IPS-18c (cell line): ENCODE results near the gene RBSN.
"Not testable (repeated sequence)": the region's sequence is repeated elsewhere in the genome, so short reads cannot be mapped to it uniquely, and the experiment has no call there.

Experiments used
- H3K4me3 ChIP-seq: 2 replicates; pipeline ENCODE4 v1.7.0; 2013; ENCODE audit warnings: low read depth, mild to moderate bottlenecking, low read length, moderate library complexity; ENCODE audit not compliant: insufficient read depth
- H3K9me3 ChIP-seq: one replicate; pipeline ENCODE4 v1.6.1; 2013; ENCODE audit warnings: mild to moderate bottlenecking, low read length, moderate library complexity; ENCODE audit not compliant: control insufficient read depth, insufficient read depth

RBSN gene

DNA sequence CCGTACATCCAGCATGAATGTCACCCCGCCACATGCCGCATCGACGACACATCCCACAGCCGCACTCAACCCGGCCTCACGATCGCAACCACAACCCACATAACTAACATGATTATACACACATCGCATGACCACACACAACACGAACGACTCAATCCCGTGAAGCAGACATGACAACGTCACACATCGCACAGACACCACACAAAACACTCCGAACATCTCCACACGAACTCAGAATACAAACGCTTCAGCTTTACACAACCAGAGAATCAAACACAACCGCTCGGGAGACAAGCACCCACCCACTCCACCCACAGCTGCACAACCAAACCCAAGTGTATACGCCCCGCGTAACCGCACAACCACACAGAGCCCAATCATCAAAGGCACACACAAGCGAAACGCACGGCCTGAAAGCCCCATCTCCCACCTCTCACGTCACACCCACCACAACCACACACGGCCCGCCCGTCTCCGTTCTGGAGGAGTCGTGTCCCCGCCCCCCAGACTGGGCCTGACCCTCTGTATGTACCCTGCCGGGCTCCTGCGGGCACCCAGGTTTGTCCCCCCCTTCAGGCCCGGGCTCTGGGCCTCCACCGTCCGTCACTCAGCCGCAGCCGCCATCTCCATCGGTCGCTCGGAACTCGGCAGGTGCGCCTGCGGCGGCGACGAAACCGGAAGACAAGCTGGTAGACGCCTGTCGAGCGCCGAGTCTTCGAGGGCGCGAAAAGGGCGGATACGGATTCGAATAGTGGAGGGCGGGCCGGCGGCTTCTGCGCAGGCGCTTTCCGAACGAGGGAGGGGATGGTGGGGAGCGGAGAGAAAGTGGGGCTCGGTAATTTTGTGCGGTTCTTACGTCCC is at the start of gene RBSN:
Gene RBSN (minus strand): TSS at position 646 of the 861 bp plus-strand sequence. CDS start 3,028 bp downstream, outside the sequence.
- H3K9me3 ChIP-seq, result peaks cover 3% of the 10 kb centered on the region
- H3K4me3 ChIP-seq, result peak within 1 kb of the TSS; percentile 95

DNA sequence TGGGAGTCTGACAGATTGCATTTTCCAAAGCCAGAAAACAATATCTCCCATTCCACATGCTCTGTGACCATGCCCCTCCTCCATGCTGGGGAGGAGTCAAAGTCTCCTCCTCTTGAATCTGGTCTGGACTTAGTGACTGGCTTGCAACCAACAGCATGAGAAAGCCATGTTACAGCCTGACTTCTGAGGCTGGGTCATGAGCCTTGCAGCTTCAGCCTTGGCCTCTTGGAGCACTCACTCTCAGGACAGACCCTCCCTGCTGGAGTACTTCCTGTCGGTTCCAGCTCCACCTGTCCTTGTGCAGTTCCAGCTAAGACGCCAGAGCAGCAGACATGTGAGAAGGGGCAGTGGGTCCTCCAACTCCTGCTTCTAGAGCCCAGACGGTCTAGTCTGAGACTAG is 49.7 kb upstream of the RBSN start:
- no peak overlapping the region for H3K4me3 ChIP-seq

DNA sequence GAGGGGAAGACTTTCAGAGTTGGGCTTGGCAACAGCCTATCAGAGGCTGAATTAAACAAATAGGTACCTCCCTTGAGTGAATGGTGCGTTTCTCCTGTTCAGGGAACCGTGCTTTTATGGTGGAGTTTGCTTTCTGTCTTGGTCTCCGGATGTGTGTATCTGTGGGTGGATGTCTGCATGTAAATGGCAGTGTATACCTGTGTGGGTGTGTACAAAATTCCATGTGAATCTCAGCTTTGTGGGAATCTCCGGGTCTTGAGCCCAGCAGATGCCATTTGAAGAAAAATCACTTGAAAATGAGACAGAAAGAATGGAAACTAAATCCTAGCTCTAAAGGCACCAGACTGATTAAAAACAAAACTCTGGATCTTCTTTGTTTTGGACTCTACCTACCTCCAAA is 37.9 kb upstream of the RBSN start:
- not testable (repeated sequence) for H3K9me3 ChIP-seq, H3K4me3 ChIP-seq

More for the DNA sequence above, 49.7 kb upstream of the RBSN start:
- no peaks in the 10 kb centered on the region for H3K9me3 ChIP-seq

DNA sequence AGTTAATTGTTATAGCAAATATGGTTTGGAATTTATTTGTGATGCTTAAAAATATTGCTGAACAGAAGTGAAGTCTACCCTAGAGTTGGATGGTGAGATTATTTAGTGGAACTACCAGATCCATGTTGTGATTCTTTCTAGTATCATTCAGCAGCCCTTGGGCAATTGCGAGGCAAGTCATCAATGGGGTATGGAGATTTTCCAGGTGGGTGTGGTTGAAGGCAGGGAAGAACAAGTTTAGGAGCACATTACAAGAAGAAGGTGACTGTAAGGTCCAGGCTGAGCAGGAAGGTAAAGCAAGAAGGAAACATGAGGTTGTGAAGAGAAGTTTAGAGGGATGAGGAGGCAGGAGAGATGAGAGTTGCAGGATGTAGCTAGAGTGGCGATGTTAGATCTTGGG is 36.0 kb upstream of the RBSN start:
- not testable (repeated sequence) for H3K9me3 ChIP-seq, H3K4me3 ChIP-seq

DNA sequence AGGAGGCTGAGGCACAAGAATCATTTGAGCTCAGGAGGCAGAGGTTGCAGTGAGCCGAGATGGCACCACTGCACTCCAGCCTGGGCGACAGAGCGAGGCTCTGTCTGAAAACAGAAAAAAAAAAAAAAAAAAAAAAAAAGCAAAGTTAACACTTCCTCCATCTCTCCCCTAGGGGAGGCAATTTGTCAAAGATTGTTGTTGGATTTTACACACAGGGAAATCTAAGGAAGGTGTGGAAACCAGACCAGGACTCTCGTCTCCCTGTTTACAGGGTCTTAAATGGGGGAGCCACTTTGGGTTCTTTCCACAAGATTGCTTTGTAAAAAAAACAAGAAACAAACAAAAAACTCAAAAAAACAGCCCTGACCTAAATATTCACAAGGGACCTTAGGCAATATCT is 29.5 kb upstream of the RBSN start:
- H3K9me3 ChIP-seq, H3K4me3 ChIP-seq: not testable (repeated sequence)

DNA sequence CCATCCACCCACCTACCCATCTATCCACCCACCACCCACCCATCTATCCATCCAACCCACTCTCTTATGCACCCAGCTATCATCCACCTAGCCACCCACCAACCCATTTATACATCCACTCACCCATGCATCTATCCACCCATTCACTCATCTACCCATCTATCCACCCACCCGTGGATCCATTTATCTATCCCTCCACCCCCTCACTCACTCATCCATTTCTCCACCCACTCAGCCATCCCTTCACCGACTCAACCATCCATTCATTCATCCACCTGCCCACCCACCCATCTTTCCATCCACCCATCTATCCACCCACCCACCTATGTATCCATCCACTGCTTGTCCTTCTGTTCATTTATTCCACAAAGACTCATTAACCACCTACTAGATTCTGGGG is 28.0 kb upstream of the RBSN start:
- not testable (repeated sequence) for H3K4me3 ChIP-seq, H3K9me3 ChIP-seq

DNA sequence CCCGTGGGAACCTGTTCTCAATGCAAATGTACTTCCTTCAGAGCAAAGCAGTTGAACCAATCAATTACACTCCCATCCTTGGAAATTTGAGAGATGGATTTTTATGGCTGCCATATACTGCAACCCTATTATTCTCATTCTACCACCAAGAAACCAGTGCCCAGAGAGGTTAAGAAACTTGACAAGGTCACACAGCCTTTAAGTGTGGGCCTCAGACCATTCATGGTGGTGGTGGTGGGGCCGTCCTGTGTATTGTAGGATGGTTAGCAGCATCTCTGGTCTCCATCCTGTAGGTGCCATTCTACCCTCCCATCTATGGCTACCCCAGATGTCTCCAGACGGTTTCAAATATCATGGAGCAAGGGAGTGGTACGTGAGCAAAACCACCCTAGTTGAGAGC is 23.4 kb upstream of the RBSN start:
- Histone ChIP-seq H3K9me3 (no peaks in the 10 kb centered on the region), H3K4me3 (no peak overlapping the region)

DNA sequence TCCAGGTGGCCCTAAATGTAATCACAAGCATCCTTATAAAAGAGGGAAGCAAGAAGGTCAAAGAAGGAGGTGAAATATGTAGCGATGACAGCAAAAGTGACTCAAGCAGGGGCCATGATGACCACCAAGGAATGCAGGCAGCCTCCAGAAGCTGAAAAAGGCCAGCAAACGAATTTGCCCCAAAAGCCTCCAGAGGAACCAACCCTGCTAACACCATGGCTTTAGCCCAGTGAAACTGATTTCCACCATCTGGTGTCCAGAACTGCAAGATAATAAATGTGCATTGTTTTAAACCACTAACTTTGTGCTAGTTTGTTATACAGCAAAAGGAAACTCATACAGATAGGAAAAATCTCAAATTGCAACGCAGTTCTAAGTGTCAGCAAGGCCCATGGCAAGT is 23.0 kb upstream of the RBSN start:
- no peaks in the 10 kb centered on the region for H3K9me3 ChIP-seq

DNA sequence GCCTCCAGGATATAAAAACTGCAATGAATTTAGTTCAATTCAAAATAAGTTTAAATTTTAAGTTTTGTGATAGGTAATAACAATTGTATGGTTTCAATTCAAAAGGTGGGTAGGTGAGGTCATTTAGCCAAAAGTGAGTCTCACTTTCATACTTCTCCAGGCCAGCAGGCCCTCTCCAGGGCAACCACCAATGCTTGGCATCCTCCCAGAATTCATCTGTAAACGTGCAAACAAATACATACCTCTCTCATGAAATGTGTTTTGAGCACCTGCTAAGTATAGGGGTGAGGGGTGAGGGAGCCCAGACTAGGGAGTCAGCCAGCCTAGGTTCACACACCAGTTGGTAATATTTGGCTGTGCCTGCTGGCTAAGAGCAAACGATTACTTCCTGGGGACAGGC is 22.0 kb upstream of the RBSN start:
- Histone ChIP-seq H3K4me3 (no peak overlapping the region), H3K9me3 (no peaks in the 10 kb centered on the region)

More for the DNA sequence above, 23.0 kb upstream of the RBSN start:
- H3K4me3 ChIP-seq, result no peak overlapping the region

DNA sequence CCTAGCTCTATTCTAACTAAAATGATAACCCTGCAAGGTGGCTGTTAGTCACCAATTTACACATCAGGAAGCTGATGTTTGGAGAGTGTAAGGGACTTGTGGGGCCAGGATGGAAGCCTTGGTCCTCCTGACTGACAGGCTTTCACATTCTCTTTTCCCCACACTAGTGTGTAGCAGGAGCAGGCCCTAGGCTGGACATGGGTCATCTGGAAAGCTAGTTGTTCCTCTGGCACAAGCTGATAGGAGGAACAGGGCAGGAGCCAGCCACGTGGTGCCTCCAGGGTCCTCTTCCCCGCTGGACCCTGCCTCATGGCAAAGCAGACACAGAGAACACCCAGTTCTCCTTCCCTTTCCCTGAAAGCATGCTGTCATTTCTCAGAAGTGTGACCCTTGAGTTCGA is 18.1 kb upstream of the RBSN start:
- Histone ChIP-seq H3K9me3 (no peaks in the 10 kb centered on the region), H3K4me3 (no peak overlapping the region)

DNA sequence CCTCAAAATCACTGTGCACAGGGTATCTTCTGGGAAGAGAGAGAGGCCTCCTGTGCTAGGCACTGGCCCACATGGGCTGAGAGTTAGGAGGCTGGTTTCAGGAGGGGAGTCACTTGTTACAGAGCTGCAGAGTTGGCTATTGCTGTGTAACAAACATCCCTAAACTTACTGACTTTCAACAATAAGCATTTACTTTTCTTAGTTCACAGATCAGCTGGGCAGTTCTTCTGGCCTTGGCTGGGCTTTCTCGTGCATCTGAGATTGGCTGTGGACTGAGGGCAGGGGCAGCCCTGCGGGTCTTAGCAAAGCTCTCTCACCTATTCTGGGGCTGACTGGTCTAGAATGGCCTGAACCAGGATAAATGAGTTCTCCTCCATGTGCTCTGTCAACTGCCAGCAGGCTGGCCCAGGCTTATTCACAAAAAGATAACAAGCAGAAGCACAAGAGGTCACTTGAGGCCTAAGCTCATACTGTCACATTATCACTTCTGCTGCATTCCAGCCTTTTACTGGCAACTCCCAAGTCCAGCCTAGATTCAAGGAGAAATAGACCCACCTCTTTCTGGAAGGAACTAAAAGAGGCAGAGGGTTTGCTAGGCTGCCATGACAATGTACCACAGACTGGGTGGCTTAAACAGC is 17.2 kb upstream of the RBSN start:
- Histone ChIP-seq H3K4me3 (no peak overlapping the region), H3K9me3 (no peaks in the 10 kb centered on the region)

DNA sequence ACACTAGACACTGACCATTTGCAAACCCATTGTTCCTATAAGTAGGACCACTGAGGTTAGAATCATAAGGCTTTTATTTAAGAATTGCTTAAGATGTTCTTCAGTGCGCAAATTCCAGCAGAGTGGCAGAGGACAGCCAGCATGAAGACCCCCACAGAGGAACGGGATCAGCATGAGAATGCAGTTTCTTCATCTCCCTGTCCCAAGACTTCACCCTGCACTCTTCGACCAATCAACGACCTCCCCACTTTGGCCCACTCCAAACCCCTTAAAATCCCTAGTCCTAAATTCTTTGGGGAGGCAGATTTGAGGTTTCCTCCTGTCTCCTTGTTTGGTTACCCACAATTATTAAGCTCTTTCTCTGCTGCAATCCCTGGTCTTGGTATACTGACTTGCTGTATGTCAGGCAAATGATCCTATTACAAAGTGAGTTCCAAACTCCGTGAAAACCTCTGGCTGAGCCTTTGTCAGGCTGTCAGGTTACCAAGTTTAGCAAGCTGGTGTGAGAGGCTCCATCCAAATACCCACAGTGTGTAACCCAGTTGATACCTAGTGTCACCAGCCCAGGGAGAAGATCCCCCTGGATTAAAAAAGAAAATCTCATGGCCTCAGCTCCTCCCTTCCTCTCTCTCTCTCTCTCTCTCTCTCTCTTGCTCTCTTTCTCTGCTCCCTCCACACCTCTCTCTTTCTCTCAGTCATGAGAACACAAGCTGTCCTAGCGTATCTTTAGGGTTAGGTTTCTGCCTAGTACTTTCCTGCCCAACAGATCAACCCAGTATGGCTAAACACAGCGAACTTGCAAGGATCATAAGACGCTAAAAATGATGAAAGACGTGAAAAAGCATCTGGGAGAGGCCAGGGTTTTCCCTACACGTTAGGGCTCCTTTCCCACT is 15.8 kb upstream of the RBSN start:
- Histone ChIP-seq H3K9me3 (no peaks in the 10 kb centered on the region), H3K4me3 (no peak overlapping the region)

DNA sequence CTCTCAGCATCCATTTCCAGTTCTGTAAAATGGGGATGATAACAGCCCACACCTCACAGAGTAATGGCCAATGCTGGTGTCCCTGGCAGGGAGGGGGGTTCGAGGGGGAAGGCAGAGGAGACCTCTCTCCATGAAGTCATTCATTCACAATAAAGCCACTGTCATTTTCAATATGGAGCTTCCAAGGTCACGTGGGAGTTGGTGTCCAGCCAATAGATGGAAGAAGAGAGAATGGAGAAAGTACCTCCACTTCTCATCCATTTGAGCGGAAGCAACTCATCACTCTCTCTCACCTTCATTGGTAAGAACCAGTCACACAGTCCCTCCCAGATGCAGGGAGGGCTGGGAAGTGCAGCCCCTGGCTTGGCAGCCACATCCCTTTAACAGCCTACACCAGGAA is 14.9 kb upstream of the RBSN start:
- Histone ChIP-seq H3K4me3 (no peak overlapping the region), H3K9me3 (no peaks in the 10 kb centered on the region)

DNA sequence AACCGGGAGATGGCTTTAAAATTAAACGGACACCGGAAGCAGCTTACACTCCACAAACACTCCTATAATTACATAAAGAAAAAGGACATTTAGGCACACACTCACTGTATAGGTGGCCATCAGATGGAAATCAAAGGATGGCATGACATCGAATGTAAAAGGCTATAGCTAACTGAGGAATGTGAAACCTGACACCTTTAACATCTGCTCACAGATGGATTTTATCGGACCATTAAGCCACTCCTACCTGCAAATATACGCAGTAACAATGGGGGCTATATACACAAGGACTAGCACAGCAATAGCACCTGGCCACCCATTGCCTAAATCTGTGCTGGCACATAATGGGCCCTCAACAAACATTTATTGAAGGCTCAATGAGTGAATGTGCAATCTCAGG is 14.5 kb upstream of the RBSN start:
- Histone ChIP-seq H3K4me3 (no peak overlapping the region), H3K9me3 (no peaks in the 10 kb centered on the region)

DNA sequence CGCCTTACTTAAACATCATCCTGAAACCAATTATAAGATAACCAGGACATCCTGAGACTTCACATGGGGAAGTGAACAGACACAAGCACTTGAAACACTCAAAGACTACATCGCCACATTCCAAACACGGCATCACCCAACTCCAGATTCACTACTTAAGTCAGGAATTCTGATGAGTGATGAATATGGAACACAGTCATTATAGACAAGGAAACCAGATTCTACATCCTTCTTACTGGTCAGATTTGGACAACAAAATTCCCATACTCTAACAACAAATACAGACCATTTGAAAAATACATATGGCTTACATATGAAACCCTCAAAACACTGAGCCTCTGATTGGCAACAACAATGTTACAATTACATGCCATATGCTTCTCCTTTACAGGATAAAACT is 13.1 kb upstream of the RBSN start:
- Histone ChIP-seq H3K9me3 (no peaks in the 10 kb centered on the region), H3K4me3 (no peak overlapping the region)

DNA sequence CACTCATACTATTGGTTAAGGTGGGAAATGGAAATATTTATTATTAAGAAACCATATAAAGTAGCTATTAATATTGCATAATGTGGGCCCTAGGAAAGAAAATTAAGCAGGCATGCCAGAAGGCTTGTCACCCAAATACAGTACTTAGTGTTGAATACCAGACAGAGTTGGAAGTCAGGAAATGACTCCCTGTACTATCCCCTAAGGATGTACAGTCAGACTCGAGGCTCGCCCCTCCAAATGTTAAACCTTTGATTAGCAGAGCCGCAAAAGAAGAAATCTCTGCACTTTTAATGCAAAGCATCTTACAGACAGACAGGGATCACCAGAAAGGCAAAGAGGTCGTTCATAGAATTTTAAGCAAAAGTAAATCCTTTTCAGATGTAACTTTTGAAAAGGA is 11.3 kb upstream of the RBSN start:
- H3K4me3 ChIP-seq, result no peak overlapping the region
- H3K9me3 ChIP-seq, result no peaks in the 10 kb centered on the region

DNA sequence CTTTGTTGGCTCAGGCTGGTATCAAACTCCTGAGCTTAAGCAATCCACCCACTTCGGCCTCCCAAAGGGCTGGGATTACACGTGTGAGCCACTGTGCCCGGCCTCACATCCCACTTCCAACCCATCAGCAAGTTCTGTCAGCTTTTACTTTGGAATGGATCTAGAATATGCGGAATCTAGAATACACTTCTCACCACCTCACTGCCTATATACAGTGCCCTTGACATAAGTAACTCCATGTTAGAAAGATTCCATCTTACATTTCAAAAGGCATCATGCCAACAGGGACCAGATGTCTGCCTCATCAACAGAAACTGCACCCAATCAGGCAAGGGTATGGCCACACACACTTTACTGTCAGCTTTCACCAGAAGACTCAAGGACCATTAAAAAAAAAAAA is 9.9 kb upstream of the RBSN start:
- Histone ChIP-seq H3K4me3 (no peak overlapping the region), H3K9me3 (no peaks in the 10 kb centered on the region)

DNA sequence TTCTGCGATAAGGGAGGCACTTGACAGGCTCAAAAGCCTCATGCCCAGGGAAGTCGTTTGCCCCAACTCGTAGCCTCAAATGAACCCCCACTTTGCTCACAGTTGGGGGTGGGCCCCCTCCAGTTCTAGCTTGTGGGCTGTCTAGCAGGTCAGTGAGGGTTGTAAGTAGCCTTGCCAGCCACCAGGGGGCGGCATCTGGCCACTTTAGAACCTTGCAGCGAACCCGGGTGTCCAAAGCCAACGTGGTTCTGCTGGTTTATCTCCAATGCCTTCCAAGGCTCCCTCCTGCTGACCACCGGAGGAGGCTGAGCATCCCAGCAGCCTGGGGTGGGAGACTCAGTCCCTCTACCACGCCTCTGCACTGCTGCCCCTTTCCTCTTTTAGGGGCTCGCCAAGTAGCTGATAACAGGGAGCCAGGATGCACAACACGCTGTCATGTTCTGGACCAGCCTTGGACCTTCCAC is 9.2 kb upstream of the RBSN start:
- no peaks in the 10 kb centered on the region for H3K9me3 ChIP-seq
- H3K4me3 ChIP-seq, result no peak overlapping the region
